Measurements from ENCODE around the gene HES5.

GRCh38 chr1:2556277-2556677 is 26.2 kb upstream of the HES5 start, which contains the start of gene TNFRSF14:
- no peak for TF ChIP-seq CTCF (IDR thresholded peaks at IDR 0.05)
- TF ChIP-seq POLR2A (IDR thresholded peaks at IDR 0.05), result peak in 1 of 2 donors; percentile 23
